D341Med (cell line): ENCODE data around the gene ISM1.
"Not testable (repeated sequence)": the region's sequence is repeated elsewhere in the genome, so short reads cannot be mapped to it uniquely, and the experiment has no call there.

Experiments
- DNase-seq: peaks from one replicate; pipeline ENCODE4 v3.0.0; 2012; ENCODE audit warnings: low spot score

The ISM1 gene

DNA sequence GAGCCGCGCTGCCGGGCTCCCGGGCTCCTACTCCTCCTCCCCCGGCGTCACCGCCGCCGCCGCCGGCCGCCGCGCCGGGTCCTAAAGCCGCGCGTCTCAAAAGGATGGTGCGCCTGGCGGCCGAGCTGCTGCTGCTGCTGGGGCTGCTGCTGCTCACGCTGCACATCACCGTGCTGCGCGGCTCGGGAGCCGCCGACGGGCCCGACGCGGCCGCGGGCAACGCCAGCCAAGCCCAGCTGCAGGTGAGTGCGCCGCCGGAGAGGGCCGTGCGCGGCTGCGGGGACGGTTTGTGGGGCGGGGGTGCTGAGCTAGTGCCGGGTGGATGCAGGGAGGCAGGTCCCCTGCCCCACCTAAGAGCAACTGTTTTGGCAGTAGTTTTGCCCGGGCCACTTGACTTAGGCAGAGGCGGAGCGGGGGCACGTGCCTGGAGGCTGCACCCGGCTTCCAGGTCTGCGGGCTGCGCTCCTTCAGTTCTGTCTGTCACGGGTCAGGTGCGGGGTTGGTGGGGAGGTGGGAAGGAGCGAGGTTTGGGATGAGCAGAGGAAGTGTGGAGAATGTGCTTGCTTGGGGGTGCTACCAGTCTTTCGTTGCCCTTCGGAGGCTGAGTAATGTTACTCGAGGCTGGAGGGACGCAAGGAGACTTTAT, 722 bp downstream of the ISM1 start:
- DNase-seq: peak; percentile 85

GRCh38 chr20:13222319-13222716, 1.2 kb downstream of the ISM1 start:
- no peak for DNase-seq

- no peak for DNase-seq
Observed at GRCh38 chr20:13223736-13224520, 2.9 kb downstream of the ISM1 start.

DNA sequence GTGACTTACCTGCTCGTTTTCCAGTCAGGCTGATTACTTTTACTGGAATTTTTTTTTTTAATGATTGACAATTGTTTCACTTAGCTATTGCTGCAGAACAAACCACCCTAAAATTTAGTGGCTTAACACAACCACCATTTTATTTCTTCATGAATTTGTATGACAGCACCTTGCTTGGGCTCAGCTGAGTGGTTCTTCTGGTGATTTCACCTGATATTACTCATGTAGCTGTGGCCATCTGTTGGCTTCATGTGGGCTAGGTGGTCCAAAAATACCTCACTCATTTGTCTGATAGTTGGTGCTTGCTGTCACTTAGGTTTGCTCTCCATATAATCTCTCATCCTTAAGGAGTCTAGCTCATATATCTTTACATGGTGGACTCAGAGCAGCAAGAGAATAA, 5.3 kb downstream of the ISM1 start:
- DNase-seq: no peak

- DNase-seq: no peak
Observed at GRCh38 chr20:13228771-13229170, 7.7 kb downstream of the ISM1 start.

DNA sequence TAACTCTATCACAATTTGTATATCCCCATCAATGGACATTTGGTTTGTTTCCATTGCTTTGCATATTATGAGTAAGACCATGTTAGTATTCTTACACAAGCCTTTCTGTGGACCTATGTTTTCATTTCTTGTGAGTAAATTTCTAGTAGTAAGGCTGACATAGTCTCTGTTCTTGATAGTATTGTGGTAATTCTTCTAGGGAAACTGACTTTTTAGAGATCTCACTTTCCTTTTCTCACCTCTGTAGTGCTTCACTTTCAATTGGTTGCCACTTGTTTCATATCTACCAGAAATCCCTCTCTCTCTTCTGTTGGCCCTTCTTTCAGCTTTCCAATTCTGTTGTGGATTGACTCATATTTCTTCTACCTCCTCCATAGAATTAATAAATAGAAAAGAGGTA, 8.5 kb downstream of the ISM1 start:
- DNase-seq: no peak

DNA sequence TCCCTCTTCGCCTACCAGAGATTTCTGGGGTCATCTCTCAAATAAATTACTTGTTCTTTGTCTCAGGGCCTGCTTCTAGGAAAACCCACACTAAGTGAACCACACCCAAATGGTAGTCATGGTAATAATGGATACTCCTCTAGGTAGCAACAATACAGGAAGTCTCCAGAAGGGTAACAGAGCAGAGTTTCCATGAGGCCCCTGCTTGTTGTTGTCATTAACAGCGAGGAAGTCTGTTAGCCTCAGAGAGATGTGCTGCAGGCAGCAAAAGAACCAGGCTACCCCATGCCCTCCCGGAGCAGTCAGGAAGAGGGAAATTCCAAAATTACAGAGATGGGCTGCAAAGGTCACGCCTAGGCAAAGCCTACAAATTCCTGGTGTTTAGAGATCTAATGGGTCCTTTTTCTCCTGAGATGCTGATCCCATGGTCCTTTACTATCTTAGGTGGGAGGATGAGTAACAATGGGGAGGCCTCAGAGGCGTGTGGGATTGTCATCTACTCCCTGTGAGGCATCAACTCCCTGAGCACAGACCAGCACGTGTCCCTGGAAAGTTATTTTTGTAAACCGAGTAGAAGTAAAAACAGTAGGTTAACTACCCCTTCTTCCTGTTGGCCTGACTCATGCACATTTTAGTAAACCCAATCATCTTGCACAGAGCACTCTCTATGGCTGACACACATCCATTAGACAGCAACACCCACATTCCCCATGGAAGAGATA, 10.1 kb downstream of the ISM1 start:
- no peak for DNase-seq

DNA sequence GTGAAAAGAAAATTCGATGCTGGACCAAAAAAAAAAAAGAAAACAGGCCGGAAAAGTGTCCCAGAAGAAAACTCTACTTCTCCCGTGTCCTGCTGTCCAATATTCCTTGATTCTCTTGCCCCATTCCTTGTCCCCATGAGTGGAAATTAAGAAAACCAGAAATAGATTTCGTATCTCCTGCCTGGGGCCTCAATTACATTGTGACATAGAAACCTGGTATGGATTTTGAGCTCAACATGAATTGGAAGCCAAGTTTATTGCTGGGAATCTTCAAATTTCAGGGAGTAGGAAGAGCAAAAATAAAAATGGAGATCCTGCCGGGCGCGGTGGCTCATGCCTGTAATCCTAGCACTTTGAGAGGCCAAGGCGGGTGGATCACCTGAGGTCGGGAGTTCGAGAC, 11.9 kb downstream of the ISM1 start:
- DNase-seq: no peak

DNA sequence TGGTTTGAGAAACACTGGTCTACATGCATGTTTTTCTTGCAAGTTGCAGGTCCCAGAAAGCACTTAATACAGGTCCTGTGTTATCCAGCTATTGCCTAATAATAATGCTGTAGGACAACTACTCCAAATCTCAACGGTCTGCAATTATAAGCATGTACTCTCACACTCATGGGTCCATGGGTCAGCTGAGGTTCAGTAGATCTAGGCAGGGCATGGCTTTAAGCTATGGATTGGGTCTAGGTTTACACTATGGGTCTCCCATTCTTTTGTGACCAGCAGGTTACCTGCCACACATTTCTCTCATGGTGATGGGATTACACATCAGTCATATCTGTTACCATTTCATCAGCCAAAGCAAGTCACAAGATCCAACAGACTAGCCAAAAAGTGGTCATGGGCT, 13.9 kb downstream of the ISM1 start:
- DNase-seq: no peak

DNA sequence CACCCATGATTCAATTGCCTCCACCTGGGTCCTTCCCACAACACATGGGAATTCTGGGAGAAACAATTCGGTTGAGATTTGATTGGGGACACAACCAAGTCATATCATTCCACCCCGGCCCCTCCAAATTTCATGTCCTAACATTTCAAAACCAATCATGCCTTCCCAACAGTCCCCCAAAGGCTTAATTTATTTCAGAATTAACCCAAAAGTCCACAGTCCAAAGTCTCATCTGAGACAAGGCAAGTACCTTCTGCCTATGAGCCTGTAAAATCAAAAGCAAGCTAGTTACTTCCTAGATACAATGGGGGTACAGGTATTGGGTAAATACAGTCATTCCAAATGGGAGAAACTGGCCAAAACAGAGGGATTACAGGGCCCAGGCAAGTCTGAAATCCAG, 15.3 kb downstream of the ISM1 start:
- not testable (repeated sequence) for DNase-seq

GRCh38 chr20:13236990-13237720, 16.1 kb downstream of the ISM1 start:
- no peak for DNase-seq

DNA sequence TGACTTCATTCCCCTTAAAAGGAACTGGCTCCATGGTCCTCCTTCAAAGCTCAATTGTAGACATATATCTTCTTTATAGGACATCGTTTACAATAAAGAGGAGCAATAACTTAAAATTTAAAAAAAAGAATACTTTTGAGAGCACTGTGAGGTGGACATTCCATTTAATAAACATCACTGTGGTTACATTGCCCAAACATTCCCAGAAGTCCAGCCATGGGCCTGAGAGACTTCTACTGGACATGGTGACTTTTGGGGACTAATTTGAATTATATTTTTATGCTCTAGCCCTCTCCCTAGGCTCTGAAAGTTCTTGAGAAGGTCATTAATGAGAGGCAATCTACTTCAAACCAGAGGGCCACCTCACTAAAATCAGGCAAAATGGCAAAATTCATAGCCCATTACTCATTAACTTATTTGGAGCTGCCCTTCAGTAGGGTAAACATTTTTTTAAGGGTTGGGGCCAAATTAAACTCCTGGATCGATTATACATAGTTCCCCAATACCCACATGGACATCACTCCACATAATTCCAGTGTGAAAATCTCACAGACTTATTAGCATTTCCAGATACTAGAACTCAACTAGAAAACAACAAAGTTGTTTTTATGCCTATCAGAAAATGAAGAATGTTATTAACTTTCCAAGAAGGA, 17.1 kb downstream of the ISM1 start:
- no peak for DNase-seq

GRCh38 chr20:13243826-13244376, 22.8 kb downstream of the ISM1 start:
- DNase-seq: no peak

DNA sequence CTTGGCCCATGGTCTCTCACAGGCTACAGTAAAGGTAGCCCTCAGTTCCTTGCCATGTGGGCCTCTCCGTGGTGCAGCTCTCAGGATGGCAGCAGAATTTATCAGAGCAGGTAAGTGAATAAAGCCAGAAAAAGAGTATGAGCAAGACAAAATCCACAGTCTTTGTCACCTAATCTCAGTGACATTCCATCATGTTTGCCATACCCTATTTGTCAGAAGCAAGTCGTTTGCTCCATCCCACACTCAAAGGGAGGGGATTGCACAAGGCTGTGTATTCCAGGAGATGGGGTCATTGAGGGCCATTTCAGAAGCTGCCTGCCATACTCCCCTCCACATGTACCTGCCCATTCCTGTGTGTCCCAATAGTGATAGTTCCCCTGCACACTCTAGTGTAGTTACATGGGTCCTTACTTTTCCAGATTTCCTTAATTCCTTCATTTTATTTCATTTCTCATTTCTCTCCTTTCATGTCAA, 24.2 kb downstream of the ISM1 start:
- DNase-seq: no peak

DNA sequence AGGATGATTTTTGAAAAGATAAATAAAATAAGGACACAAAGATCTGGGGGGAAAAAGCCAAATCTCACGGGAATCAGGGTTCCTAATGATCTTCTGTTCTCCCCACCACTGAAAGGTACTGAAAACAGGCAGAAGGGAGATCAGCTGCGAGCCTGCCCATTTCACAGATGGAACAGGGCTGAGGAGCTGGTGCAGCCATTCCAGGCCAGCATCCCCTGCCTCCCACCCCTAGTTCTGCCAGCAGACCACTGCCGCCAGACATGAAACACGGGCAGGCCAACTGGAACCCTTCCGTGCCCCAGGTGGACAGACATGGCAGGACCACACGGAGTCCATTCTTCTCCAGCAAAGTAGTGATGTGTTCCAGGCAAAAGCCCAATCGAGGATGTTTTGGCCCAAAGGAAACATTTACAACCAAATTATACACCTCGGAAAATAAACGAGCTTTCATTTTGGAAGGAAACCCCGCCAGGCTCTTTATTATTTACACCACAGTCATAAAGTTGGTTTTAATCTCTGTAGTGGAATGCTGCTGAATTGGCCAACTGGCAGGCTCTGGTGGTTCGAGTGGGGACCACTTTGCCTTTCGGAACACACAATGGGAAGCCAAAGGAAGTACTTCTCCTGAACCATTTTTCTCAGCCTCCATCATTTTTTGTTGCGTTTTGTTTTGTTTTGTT, 28.2 kb downstream of the ISM1 start:
- DNase-seq: no peak

- no peak for DNase-seq
Observed at GRCh38 chr20:13249798-13250170, 28.7 kb downstream of the ISM1 start.

DNA sequence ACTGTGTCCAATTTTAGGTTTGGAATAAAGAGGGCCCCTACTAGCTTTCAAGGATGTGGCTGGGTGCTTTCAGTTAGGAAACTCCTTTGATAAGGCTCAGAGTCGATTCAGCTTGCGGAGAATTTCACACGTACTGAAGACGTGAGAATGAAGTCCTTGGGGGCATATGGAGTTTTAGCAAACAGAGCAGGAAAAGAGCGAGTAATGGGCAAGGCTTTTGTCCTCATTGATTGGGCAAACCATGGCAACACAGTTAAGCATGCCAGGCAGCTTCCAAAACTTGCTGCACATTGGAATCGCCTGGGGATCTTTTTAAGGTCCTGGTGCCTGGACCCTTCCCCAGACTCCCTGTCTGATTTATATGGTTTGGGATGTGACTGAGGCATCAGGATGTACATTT, 29.2 kb downstream of the ISM1 start:
- DNase-seq: no peak

- no peak for DNase-seq
Observed at GRCh38 chr20:13251106-13251903, 30.2 kb downstream of the ISM1 start.

GRCh38 chr20:13251904-13252297, 30.8 kb downstream of the ISM1 start:
- DNase-seq: no peak

- no peak for DNase-seq
Observed at GRCh38 chr20:13255356-13255755, 34.3 kb downstream of the ISM1 start.
